Measurements from ENCODE around the gene CALD1. TPM values are rescaled to one million over a fixed set of nuclear protein-coding genes. Genes with fewer than 3 reads are reported as not detected.

Gene CALD1
- total RNA-seq, 2 experiments from 2014 or later: 0.33 TPM; not detected in 1

- Mint-ChIP-seq H3K36me3 (ENCODE audit: low read depth) (no peaks in the 10 kb centered on the region), H3K27me3 (no peaks in the 10 kb centered on the region), H3K4me1 (ENCODE audit: low read depth) (peaks cover 10% of the 10 kb centered on the region), H3K4me3 (no peak overlapping the region), H3K9me3 (no peaks in the 10 kb centered on the region), H3K27ac (no peak overlapping the region)
- DNase-seq (no peak), ATAC-seq (ENCODE audit: poor library complexity) (no peak)
- Histone ChIP-seq H3K4me3 (ENCODE audit: low read length) (no peak overlapping the region), H3K9me3 (ENCODE audit: control insufficient read depth in 1 of 2, insufficient read depth in 1 of 2, low read length in 2 of 2) (no peaks in the 10 kb centered on the region), H3K36me3 (ENCODE audit: insufficient read depth, low read length) (no peaks in the 10 kb centered on the region), H3K27me3 (ENCODE audit: control insufficient read depth in 1 of 2, insufficient read depth in 2 of 2, low read length in 2 of 2) (no peaks in the 10 kb centered on the region), H3K27ac (ENCODE audit: low read depth in 1 of 2, low read length in 2 of 2) (no peak overlapping the region), H3K4me1 (ENCODE audit: insufficient read depth, low read length) (no peaks in the 10 kb centered on the region)
- TF ChIP-seq CTCF (IDR thresholded peaks at IDR 0.05): no peak
- CTCF ChIA-PET: no interaction called here
- intact Hi-C loops (cut with DNase I, micrococcal nuclease): no loop called here
- POLR2A ChIA-PET: no interaction called here
Measured at GRCh38 chr7:134780166-134780828, 863 bp downstream of the CALD1 start.

GRCh38 chr7:134781171-134781570, 1.7 kb downstream of the CALD1 start:
- H3K4me3 Mint-ChIP-seq: no peak overlapping the region
- Histone ChIP-seq H3K4me1 (ENCODE audit: insufficient read depth, low read length) (no peaks in the 10 kb centered on the region), H3K27ac (ENCODE audit: low read depth in 1 of 2, low read length in 2 of 2) (no peak overlapping the region), H3K36me3 (ENCODE audit: insufficient read depth, low read length) (no peaks in the 10 kb centered on the region), H3K4me3 (ENCODE audit: low read length) (no peak overlapping the region), H3K27me3 (ENCODE audit: control insufficient read depth in 1 of 2, insufficient read depth in 2 of 2, low read length in 2 of 2) (no peaks in the 10 kb centered on the region), H3K9me3 (ENCODE audit: control insufficient read depth in 1 of 2, insufficient read depth in 1 of 2, low read length in 2 of 2) (no peaks in the 10 kb centered on the region)
- intact Hi-C loops (cut with DNase I, micrococcal nuclease): no loop called here
- no peaks in the 10 kb centered on the region for H3K9me3 Mint-ChIP-seq
- H3K27ac Mint-ChIP-seq: no peak overlapping the region
- ATAC-seq (ENCODE audit: poor library complexity) (no peak), DNase-seq (no peak)
- CTCF ChIA-PET: no interaction called here
- H3K36me3 Mint-ChIP-seq (ENCODE audit: low read depth): no peaks in the 10 kb centered on the region
- TF ChIP-seq CTCF (IDR thresholded peaks at IDR 0.05): no peak
- POLR2A ChIA-PET: no interaction called here
- peaks cover 10% of the 10 kb centered on the region for H3K4me1 Mint-ChIP-seq (ENCODE audit: low read depth)
- no peaks in the 10 kb centered on the region for H3K27me3 Mint-ChIP-seq

- Mint-ChIP-seq H3K36me3 (ENCODE audit: low read depth) (no peaks in the 10 kb centered on the region), H3K27me3 (no peaks in the 10 kb centered on the region), H3K4me3 (no peak overlapping the region), H3K9me3 (no peaks in the 10 kb centered on the region), H3K4me1 (ENCODE audit: low read depth) (peaks cover 10% of the 10 kb centered on the region), H3K27ac (no peak overlapping the region)
- no peak for TF ChIP-seq CTCF (IDR thresholded peaks at IDR 0.05)
- H3K9me3 ChIP-seq (ENCODE audit: control insufficient read depth in 1 of 2, insufficient read depth in 1 of 2, low read length in 2 of 2): no peaks in the 10 kb centered on the region
- no peaks in the 10 kb centered on the region for H3K27me3 ChIP-seq (ENCODE audit: control insufficient read depth in 1 of 2, insufficient read depth in 2 of 2, low read length in 2 of 2)
- no peak for ATAC-seq (ENCODE audit: poor library complexity)
- DNase-seq: no peak
- no peaks in the 10 kb centered on the region for H3K4me1 ChIP-seq (ENCODE audit: insufficient read depth, low read length)
- H3K4me3 ChIP-seq (ENCODE audit: low read length): no peak overlapping the region
- intact Hi-C loops (cut with DNase I, micrococcal nuclease): no loop called here
- ChIA-PET CTCF (no interaction called here), POLR2A (no interaction called here)
- H3K27ac ChIP-seq (ENCODE audit: low read depth in 1 of 2, low read length in 2 of 2): no peak overlapping the region
- no peaks in the 10 kb centered on the region for H3K36me3 ChIP-seq (ENCODE audit: insufficient read depth, low read length)
Measured at GRCh38 chr7:134782121-134782623, 2.7 kb downstream of the CALD1 start.
